OCI-LY1 (cell line): ENCODE data around the gene MID2.

Experiments
- H2AFZ ChIP-seq: fragments of 200-600 bp; sonication (generic), shearing (Covaris generic); 2 replicates; pipeline ENCODE4 v1.6.0; 2014; ENCODE audit warnings: antibody characterized with exemption, mild to moderate bottlenecking, low read length
- H3F3A ChIP-seq: fragments of 200-600 bp; sonication (generic), shearing (Covaris generic); 2 replicates; pipeline ENCODE4 v1.6.0; 2014; ENCODE audit warnings: mild to moderate bottlenecking, antibody characterized with exemption, low read length, moderate library complexity; ENCODE audit not compliant: insufficient read depth
- H3K27ac ChIP-seq: fragments of 200-600 bp; sonication (generic); 2 replicates; pipeline ENCODE4 v1.5.1; 2014; ENCODE audit warnings: low read length, mixed run types, mild to moderate bottlenecking, low read depth; ENCODE audit not compliant: poor library complexity, severe bottlenecking
- H3K27me3 ChIP-seq: fragments of 200-600 bp; sonication (generic); 2 replicates; pipeline ENCODE4 v1.6.0; 2014; ENCODE audit warnings: antibody characterized with exemption, mild to moderate bottlenecking, low read length, moderate library complexity; ENCODE audit not compliant: insufficient read depth
- H3K36me3 ChIP-seq: fragments of 200-600 bp; sonication (generic); 2 replicates; pipeline ENCODE4 v1.6.1; 2014; ENCODE audit warnings: mild to moderate bottlenecking, antibody characterized with exemption, low read length, moderate library complexity, mixed read lengths; ENCODE audit not compliant: insufficient read depth
- H3K4me1 ChIP-seq: fragments of 200-600 bp; sonication (generic); 2 replicates; pipeline ENCODE4 v1.5.1; 2014; ENCODE audit warnings: mild to moderate bottlenecking, low read length, moderate library complexity; ENCODE audit not compliant: insufficient read depth, severe bottlenecking
- H3K4me2 ChIP-seq: fragments of 200-600 bp; sonication (generic), shearing (Covaris generic); 2 replicates; pipeline ENCODE4 v1.6.1; 2014; ENCODE audit warnings: low read length
- H3K4me3 ChIP-seq: fragments of 200-600 bp; sonication (generic); 2 replicates; pipeline ENCODE4 v1.5.1; 2014; ENCODE audit warnings: low read length, low read depth, mild to moderate bottlenecking, mixed read lengths; ENCODE audit not compliant: poor library complexity, severe bottlenecking
- H3K79me2 ChIP-seq: fragments of 200-600 bp; shearing (Covaris generic); 2 replicates; pipeline ENCODE4 v1.6.1; 2016; ENCODE audit warnings: mixed run types, low read length, mixed read lengths; ENCODE audit not compliant: insufficient read depth
- H3K9ac ChIP-seq: fragments of 200-600 bp; sonication (generic), shearing (Covaris generic); 2 replicates; pipeline ENCODE4 v1.6.1; 2014; ENCODE audit warnings: mild to moderate bottlenecking, low read length, mixed read lengths
- H3K9me2 ChIP-seq: fragments of 200-600 bp; sonication (generic), shearing (Covaris generic); 2 replicates; pipeline ENCODE4 v1.6.1; 2014; ENCODE audit warnings: low read depth, mild to moderate bottlenecking, low read length, mixed read lengths
- H3K9me3 ChIP-seq: fragments of 200-600 bp; shearing (Covaris generic); 2 replicates; pipeline ENCODE4 v1.6.1; 2014; ENCODE audit warnings: low read length, mixed read lengths
- H4K20me1 ChIP-seq: fragments of 200-600 bp; sonication (generic), shearing (Covaris generic); 2 replicates; pipeline ENCODE4 v1.6.0; 2016; ENCODE audit warnings: mild to moderate bottlenecking, low read length; ENCODE audit not compliant: insufficient read depth
- CTCF ChIP-seq: fragments of 200-600 bp; sonication (generic), shearing (Covaris generic); IDR thresholded peaks from 2 replicates; pipeline ENCODE4 v1.5.1; 2017; ENCODE audit warnings: mild to moderate bottlenecking, antibody characterized with exemption, low read length, moderate library complexity, mixed read lengths
- EZH2 ChIP-seq: fragments of 200-600 bp; sonication (generic), shearing (Covaris generic); IDR thresholded peaks from 2 replicates; pipeline ENCODE4 v1.8.0; 2017; ENCODE audit warnings: borderline replicate concordance, mixed run types, mild to moderate bottlenecking, antibody characterized with exemption, low read length, moderate library complexity, mixed read lengths

MID2 gene

DNA sequence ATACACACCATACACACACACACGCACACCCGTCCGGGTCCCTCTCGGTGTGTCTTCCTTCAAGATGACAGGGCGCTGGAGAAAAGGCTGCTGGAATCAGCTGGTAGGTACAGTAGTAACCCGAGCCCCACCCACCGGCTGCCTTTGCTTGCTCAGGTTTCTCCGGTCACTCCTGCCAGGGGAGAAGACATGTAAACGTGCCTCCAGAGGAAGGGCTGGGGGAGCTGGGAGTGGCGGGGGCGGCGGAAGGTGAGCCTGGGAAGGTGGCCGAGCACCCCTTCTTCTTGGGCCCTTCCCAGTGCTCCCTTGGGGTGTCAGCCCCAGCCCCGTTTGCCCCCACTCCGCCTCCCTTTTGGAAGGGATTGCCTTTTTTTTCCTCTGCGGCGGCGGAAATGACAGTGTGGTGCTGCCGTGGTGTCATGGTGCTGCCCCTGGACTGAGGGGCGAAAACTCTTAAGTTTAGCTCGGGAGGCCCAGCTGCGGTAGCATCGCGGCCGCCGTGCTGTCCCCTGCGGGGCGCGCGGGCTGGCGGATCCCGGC is at the start of gene MID2:
TSS of gene MID2 (plus strand) at position 169 of the 540 bp plus-strand sequence. CDS start 561 bp downstream, outside the sequence.
- no peak within 1 kb of the TSS for H2AFZ ChIP-seq
- no peaks in the 10 kb centered on the region for H4K20me1 ChIP-seq
- H3F3A ChIP-seq = no peaks in the 10 kb centered on the region
- no peaks in the 10 kb centered on the region for H3K27me3 ChIP-seq
- H3K4me1 ChIP-seq = no peaks in the 10 kb centered on the region
- H3K4me2 ChIP-seq = peak within 1 kb of the TSS; percentile 50; the same call in 1 of the 2 replicates
- H3K9me2 ChIP-seq = no peaks in the 10 kb centered on the region
- H3K79me2 ChIP-seq = no peaks in the 10 kb centered on the region
- no peaks in the 10 kb centered on the region for H3K36me3 ChIP-seq
- H3K9me3 ChIP-seq = no peaks in the 10 kb centered on the region
- peak within 1 kb of the TSS; percentile 39 for H3K4me3 ChIP-seq
- H3K9ac ChIP-seq = no peak within 1 kb of the TSS
- TF ChIP-seq EZH2 (no peak), CTCF (no peak)
- no peak within 1 kb of the TSS for H3K27ac ChIP-seq

DNA sequence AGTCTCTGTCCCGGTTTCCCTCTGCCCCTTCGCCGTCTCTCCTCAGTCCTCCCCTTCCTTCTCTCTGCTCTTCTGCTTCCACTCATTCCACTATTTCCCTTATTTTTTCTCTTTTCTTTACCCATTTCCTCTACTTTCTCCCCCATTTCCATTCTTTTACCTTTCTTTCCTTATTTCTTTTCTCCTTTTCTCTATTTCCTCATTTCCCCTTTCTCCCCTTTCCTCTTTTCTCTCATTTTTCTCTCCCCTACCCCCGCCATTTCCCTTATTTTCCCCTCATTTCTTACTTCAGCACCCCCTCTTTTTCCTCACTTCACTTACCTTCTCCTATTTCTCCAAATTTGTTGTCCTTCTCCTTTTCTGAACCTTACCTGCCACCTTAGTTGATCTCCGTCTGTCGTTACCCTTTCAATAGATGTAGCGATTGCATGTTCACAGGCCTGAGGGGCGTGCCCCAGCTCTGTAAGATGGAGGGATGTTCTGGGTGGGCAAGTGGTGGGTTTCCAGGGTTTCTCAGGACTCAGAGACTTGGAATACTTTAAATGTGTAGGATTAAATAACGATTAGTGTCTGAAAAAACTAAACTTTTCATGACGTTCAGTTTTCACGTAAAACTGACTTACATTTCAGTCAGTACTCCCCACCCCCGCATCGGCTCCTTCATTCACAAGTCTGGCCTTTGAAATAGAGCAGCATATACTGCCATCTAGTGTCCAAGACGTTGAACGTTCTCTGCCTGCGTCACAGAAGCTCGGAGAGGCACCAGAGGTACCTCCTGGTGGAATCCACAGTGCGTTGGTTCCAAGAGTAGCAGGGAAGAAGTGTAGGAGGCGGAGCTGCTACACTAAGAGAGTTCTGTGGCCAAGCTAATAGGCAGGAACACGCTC is 48.8 kb upstream of the MID2 start:
- no peak overlapping the region for H3K4me3 ChIP-seq
- no peaks in the 10 kb centered on the region for H3K27me3 ChIP-seq
- peak overlapping the region; percentile 44 for H3K4me2 ChIP-seq
- H2AFZ ChIP-seq = no peak overlapping the region
- H3K4me1 ChIP-seq = peaks cover 10% of the 10 kb centered on the region
- H3F3A ChIP-seq = no peaks in the 10 kb centered on the region
- H3K9me2 ChIP-seq = no peaks in the 10 kb centered on the region
- H3K27ac ChIP-seq = no peak overlapping the region
- no peaks in the 10 kb centered on the region for H3K9me3 ChIP-seq
- H4K20me1 ChIP-seq = no peaks in the 10 kb centered on the region
- H3K36me3 ChIP-seq = no peaks in the 10 kb centered on the region
- no peak overlapping the region for H3K9ac ChIP-seq
- TF ChIP-seq CTCF = peak; percentile 63
- no peak for TF ChIP-seq EZH2
- H3K79me2 ChIP-seq = no peaks in the 10 kb centered on the region

DNA sequence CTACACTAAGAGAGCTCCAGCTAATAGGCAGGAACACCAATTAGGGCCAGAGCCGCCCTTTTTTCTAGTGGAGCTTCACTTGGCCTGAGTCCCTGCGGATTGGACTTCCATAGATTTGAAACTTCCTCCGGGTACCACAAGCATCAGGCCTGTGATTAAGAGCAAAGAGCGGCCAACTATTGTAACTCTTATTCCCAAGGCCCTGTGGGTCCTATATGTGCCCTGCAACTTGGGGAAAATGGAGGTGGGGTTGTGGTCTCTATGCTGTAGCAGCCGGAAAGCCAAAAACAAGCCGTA is 48.2 kb upstream of the MID2 start, which contains the start of gene NCBP2L:
TSS of gene NCBP2L (plus strand) at position 198 of the 297 bp plus-strand sequence. CDS start 16,488 bp downstream, outside the sequence.
- H3K4me1 ChIP-seq = peaks cover 10% of the 10 kb centered on the region
- no peaks in the 10 kb centered on the region for H3K36me3 ChIP-seq
- H3K27me3 ChIP-seq = no peaks in the 10 kb centered on the region
- H3K4me2 ChIP-seq = peak within 1 kb of the TSS; percentile 44
- H3K9me2 ChIP-seq = no peaks in the 10 kb centered on the region
- no peak for TF ChIP-seq CTCF
- no peak for TF ChIP-seq EZH2
- H3K9ac ChIP-seq = no peak within 1 kb of the TSS
- no peaks in the 10 kb centered on the region for H4K20me1 ChIP-seq
- no peaks in the 10 kb centered on the region for H3F3A ChIP-seq
- no peak within 1 kb of the TSS for H3K4me3 ChIP-seq
- no peaks in the 10 kb centered on the region for H3K9me3 ChIP-seq
- H3K27ac ChIP-seq = no peak within 1 kb of the TSS
- H3K79me2 ChIP-seq = no peaks in the 10 kb centered on the region
- H2AFZ ChIP-seq = no peak within 1 kb of the TSS
